Thyroid gland (tissue), 4 donors: ENCODE measurements around the gene DRG2. TPM values are rescaled to one million over a fixed set of nuclear protein-coding genes. Genes with fewer than 3 reads are reported as not detected.

Experiments
- DNase-seq, 2 donors: peaks; one replicate each; pipeline ENCODE4 v3.0.0-alpha.2; 2019
- H3K27ac ChIP-seq, 3 donors: fragments of 200-600 bp; sonication (generic); 1 replicate in 2 of 3; 2 replicates in 1 of 3; pipeline ENCODE4 v1.5.1; 2016 to 2019; ENCODE audit warnings: mild to moderate bottlenecking in 1 of 3, moderate library complexity in 1 of 3
- H3K27me3 ChIP-seq: fragments of 200-600 bp; sonication (generic); one replicate; pipeline ENCODE4 v1.5.1; 2019
- H3K36me3 ChIP-seq, 2 donors: fragments of 200-600 bp; sonication (generic); one replicate each; pipeline ENCODE4 v1.5.1; 2016 to 2019
- H3K4me1 ChIP-seq, 2 donors: fragments of 200-600 bp; sonication (generic); one replicate each; pipeline ENCODE4 v1.5.1; 2017 to 2019
- H3K4me3 ChIP-seq, 3 donors: fragments of 200-600 bp; sonication (generic); replicated peaks in 1 of 3; 1 replicate in 2 of 3; 2 replicates in 1 of 3; pipeline ENCODE4 v1.5.1; 2016; ENCODE audit warnings: mild to moderate bottlenecking in 1 of 3
- H3K9me3 ChIP-seq: fragments of 200-600 bp; sonication (generic); one replicate; pipeline ENCODE4 v1.5.1; 2017
- POLR2A ChIP-seq, 2 donors: fragments of 450-650 bp; IDR thresholded peaks; one replicate each; pipeline ENCODE4 v1.6.1; 2017; ENCODE audit warnings: antibody characterized with exemption in 2 of 2, mild to moderate bottlenecking in 2 of 2, moderate library complexity in 1 of 2
- WGBS, 2 donors: methylation state at CpG; one replicate each; pipeline ENCODE4 v1.1.5; 2017; 5-methylcytosine and 5-hydroxymethylcytosine counted together
- intact Hi-C: fragments of 100-400 bp; cut with DNase I; formaldehyde crosslinking; loops from one replicate; pipeline ENCODE4 v1.15.1; 2023
- total RNA-seq, 4 donors: library from RNA; depleted of rRNA; stranded (reverse); fragments of >200 nt; gene quantifications; one replicate each; pipeline ENCODE4 v1.2.3, GENCODE V29; 2016
- TF ChIP-seq, protein P1 (sequence below), 6 experiments: fragments of 200-600 bp in 3 of 6; fragments of 450-650 bp in 3 of 6; sonication (generic) in 3 of 6; IDR thresholded peaks; one replicate each; pipeline ENCODE4 v1.5.1; 2016 to 2019; ENCODE audit warnings: antibody characterized with exemption in 6 of 6, mild to moderate bottlenecking in 2 of 6, inconsistent platforms in 1 of 6, moderate library complexity in 1 of 6

DRG2 gene
- total RNA-seq, 4 donors from 2014 or later: 35.3 to 88.8 (median 59.2) TPM

DNA sequence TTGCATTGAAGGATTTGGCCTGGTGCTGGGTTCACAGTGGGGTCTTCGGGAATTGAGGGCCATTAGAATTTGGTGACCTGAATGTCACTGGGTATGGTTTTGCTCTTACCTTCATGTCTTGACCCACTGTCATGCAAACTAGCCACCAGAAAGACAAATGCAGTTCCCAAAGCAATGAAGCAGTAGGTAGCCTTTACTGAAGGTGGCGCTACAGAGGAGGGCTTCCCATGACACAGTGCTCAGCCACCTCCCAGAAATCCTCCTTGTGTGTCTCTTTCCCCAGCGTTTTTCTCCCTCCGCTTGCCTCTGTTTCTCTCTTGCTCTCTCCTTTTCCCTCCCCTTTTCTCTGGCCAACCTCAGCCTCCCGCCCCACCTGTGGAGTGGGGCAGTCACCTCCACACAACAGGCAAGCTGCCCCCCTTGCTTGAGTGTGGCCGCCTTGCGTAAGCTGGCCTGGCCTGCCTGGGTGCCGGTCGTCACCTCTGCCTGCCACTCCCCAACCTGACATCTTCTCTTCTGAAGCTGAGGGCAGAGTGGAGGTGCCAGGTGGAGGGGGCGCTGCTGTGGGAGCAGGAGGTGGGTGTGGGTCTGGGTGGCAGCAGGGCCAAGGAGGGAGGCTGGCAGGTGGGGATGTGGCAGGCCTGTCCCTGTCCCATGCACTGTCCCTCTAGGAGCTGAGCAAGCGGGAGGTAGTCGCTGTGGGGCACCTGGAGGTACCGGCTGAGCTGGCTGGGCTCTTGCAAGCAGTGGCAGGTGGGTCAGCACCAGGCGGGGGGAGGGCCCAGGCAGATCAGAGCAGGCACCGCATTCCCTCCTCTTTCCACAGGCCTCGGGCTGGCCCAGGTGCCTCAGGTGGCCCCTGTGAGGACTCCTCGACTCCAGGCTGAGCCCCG, 55.5 kb downstream of the DRG2 start:
- Histone ChIP-seq H3K27me3 (no peaks in the 10 kb centered on the region), H3K4me3 (no peak overlapping the region), H3K4me1 (no peaks in the 10 kb centered on the region), H3K36me3 (no peaks in the 10 kb centered on the region), H3K9me3 (no peaks in the 10 kb centered on the region), H3K27ac (no peak overlapping the region)
- 38 to 56% methylated on average over 15 to 16 of the region's 18 CpGs for WGBS, 2 donors
- TF ChIP-seq, protein P1, sequence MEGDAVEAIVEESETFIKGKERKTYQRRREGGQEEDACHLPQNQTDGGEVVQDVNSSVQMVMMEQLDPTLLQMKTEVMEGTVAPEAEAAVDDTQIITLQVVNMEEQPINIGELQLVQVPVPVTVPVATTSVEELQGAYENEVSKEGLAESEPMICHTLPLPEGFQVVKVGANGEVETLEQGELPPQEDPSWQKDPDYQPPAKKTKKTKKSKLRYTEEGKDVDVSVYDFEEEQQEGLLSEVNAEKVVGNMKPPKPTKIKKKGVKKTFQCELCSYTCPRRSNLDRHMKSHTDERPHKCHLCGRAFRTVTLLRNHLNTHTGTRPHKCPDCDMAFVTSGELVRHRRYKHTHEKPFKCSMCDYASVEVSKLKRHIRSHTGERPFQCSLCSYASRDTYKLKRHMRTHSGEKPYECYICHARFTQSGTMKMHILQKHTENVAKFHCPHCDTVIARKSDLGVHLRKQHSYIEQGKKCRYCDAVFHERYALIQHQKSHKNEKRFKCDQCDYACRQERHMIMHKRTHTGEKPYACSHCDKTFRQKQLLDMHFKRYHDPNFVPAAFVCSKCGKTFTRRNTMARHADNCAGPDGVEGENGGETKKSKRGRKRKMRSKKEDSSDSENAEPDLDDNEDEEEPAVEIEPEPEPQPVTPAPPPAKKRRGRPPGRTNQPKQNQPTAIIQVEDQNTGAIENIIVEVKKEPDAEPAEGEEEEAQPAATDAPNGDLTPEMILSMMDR (IDR thresholded peaks at IDR 0.05): no peak
- TF ChIP-seq POLR2A (IDR thresholded peaks at IDR 0.05): no peak
- intact Hi-C loops: loop anchor here (10.0 kb wide), 1 partner anchor 72 kb away; no protein-coding TSS in a partner anchor
- DNase-seq: no peak

DNA sequence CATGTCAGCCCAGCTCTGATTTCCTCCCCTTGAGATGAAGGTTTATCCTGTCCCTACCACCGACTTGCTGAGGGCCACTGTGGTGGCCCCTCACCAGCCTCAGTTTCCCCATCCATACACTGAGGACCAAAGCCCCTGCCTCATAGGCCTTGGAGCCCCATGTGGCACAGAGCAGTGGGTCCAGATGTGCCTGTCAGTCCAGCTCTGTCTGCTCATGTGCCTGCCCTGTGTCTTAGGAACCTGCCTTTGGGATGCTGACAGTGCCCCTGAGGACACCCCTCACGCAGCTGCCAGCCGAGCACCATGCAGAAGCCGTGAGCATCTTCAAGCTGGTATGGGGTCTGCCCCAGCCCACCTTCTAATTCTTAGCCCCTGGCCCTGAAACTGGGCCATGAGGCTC, 56.5 kb downstream of the DRG2 start:
- Histone ChIP-seq H3K4me1 (no peaks in the 10 kb centered on the region), H3K27ac (no peak overlapping the region), H3K4me3 (no peak overlapping the region), H3K36me3 (no peaks in the 10 kb centered on the region), H3K9me3 (no peaks in the 10 kb centered on the region), H3K27me3 (no peaks in the 10 kb centered on the region)
- DNase-seq: no peak
- 75 to 87% methylated on average over 4 of the region's 4 CpGs for WGBS, 2 donors
- intact Hi-C loops: loop anchor here (10.0 kb wide), 1 partner anchor 71 kb away; no protein-coding TSS in a partner anchor
- no peak for TF ChIP-seq POLR2A (IDR thresholded peaks at IDR 0.05)
- TF ChIP-seq, protein P1 (IDR thresholded peaks at IDR 0.05): no peak

DNA sequence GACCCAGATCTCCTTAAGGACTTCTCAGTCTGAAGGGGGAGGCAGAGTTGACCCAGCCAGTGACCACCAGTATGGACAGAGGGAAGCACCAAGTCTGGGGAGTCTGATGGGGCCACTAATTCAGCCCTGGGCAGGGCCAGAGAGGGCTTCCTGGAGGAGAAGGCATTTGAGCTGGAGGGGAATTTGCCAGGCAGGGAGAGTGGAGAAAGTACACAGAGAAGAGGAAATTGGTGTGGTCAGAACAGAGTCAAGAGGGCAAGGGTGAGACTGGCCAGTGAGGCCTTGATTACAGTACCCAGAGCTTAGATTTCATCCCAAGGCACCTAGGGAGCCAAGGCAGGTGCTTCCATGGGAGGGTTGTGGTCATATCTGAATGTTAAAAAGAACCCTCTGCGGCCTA, 57.1 kb downstream of the DRG2 start:
- Histone ChIP-seq H3K4me3 (no peak overlapping the region), H3K9me3 (no peaks in the 10 kb centered on the region), H3K27ac (no peak overlapping the region), H3K27me3 (no peaks in the 10 kb centered on the region), H3K36me3 (no peaks in the 10 kb centered on the region), H3K4me1 (no peaks in the 10 kb centered on the region)
- no peak for DNase-seq
- intact Hi-C loops: loop anchor here (10.0 kb wide), 1 partner anchor 70 kb away; no protein-coding TSS in a partner anchor
- 78 to 86% methylated on average over 1 of the region's 1 CpG for WGBS, 2 donors
- TF ChIP-seq, protein P1 (IDR thresholded peaks at IDR 0.05): no peak
- TF ChIP-seq POLR2A (IDR thresholded peaks at IDR 0.05): no peak

DNA sequence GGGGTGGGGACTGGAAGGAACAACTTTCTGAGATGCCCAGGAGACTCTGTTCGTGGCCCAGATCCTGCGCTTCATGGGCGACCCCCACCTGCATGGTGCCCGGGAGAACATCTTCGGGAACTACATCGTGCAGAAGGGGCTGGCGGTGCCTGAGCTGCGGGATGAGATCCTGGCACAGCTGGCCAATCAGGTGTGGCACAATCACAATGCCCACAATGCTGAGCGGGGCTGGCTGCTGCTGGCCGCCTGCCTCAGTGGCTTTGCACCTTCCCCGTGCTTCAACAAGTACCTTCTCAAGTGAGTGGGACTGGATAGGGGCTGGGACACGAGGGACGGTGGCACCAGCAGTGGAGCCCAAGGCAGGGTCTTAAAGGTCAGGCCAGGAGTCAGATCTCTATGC, 58.1 kb downstream of the DRG2 start:
- no peak for DNase-seq
- Histone ChIP-seq H3K27me3 (no peaks in the 10 kb centered on the region), H3K4me1 (no peaks in the 10 kb centered on the region), H3K27ac (no peak overlapping the region), H3K36me3 (no peaks in the 10 kb centered on the region), H3K4me3 (no peak overlapping the region), H3K9me3 (no peaks in the 10 kb centered on the region)
- TF ChIP-seq, protein P1 (IDR thresholded peaks at IDR 0.05): no peak
- TF ChIP-seq POLR2A (IDR thresholded peaks at IDR 0.05): no peak
- WGBS, 2 donors: 70 to 76% methylated on average over 11 to 13 of the region's 13 CpGs
- intact Hi-C loops: loop anchor here (10.0 kb wide), 1 partner anchor 69 kb away; no protein-coding TSS in a partner anchor

DNA sequence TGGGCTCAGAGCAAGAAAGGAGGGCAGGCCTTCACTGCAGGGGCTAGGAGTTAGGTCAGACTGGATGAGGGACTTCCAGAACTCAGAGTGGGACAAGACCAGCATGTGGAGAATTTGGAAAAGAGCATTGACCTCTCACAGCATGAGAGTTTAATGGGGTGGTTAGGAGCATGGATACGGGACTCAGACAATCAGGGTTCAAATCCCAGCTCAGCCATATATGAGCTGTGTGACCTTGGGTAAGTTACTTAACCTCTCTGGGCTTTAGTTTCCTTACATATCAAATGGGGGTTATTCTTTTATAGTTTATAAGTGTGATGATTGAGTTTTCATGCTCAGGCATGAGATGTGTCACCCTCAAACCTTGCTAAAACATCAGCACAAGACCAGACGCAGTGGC, 58.5 kb downstream of the DRG2 start:
- intact Hi-C loops: loop anchor here (10.0 kb wide), 1 partner anchor 69 kb away; no protein-coding TSS in a partner anchor
- DNase-seq: no peak
- Histone ChIP-seq H3K27ac (no peak overlapping the region), H3K9me3 (no peaks in the 10 kb centered on the region), H3K4me1 (no peaks in the 10 kb centered on the region), H3K4me3 (no peak overlapping the region), H3K36me3 (no peaks in the 10 kb centered on the region), H3K27me3 (no peaks in the 10 kb centered on the region)
- TF ChIP-seq POLR2A (IDR thresholded peaks at IDR 0.05): no peak
- TF ChIP-seq, protein P1 (IDR thresholded peaks at IDR 0.05): no peak
- 92 to 94% methylated on average over 2 of the region's 2 CpGs for WGBS, 2 donors
